B cell (primary cell): Measurements from ENCODE around the gene CAB39L. TPM values are rescaled to one million over a fixed set of nuclear protein-coding genes. Genes with fewer than 3 reads are reported as not detected.

ENCODE experiments used
- ATAC-seq: fragments of 200-7000 bp; cut with Tn5 transposase; one replicate; pipeline ENCODE4 v1.10.0; 2021; ENCODE audit warnings: low read depth, mild to moderate bottlenecking, moderate number of reproducible peaks, moderate library complexity
- CTCF ChIA-PET: fragments of 350-600 bp; sonication (Branson Sonifier 250); formaldehyde crosslinking; loops from one replicate; lab custom pipeline; 2021; ENCODE audit warnings: antibody characterized with exemption, inconsistent platforms; lab: Charles Lee
- POLR2A ChIA-PET: fragments of 350-600 bp; sonication (Branson Sonifier 250); formaldehyde crosslinking; loops from one replicate; lab custom pipeline; 2021; ENCODE audit warnings: antibody characterized with exemption; lab: Charles Lee
- DNase-seq: peaks from one replicate; pipeline ENCODE4 v3.0.0; 2013
- H2AFZ ChIP-seq: 2 replicates; pipeline ENCODE4 v1.6.1; 2012; ENCODE audit warnings: mild to moderate bottlenecking, low read depth, low read length; ENCODE audit not compliant: insufficient read depth, poor library complexity, severe bottlenecking
- H3K27ac ChIP-seq, 2 donors: 1 replicate in 1 of 2; 2 replicates in 1 of 2; pipeline ENCODE4 v1.5.1; 2012 to 2013; ENCODE audit warnings: low read length in 2 of 2, mild to moderate bottlenecking in 2 of 2, moderate library complexity in 1 of 2
- H3K27me3 ChIP-seq, 4 experiments: fragments of 200-600 bp in 1 of 4; sonication (generic) in 1 of 4; replicated peaks in 1 of 4; 1 replicate in 2 of 4; 2 replicates in 2 of 4; pipeline versions ENCODE4 v1.6.1 to v1.7.0; 2013 to 2016; ENCODE audit warnings: low read length in 3 of 4, mild to moderate bottlenecking in 2 of 4, mixed read lengths in 1 of 4, moderate library complexity in 1 of 4; ENCODE audit not compliant: insufficient read depth in 4 of 4, control insufficient read depth in 3 of 4; ENCODE audit errors: control extremely low read depth in 1 of 4
- H3K36me3 ChIP-seq, 2 experiments: replicated peaks in 1 of 2; 1 replicate in 1 of 2; 2 replicates in 1 of 2; pipeline versions ENCODE4 v1.6.1 to v1.7.1; 2013; ENCODE audit warnings: low read length in 1 of 2; ENCODE audit not compliant: insufficient read depth in 2 of 2, control insufficient read depth in 1 of 2; ENCODE audit errors: control extremely low read depth in 1 of 2, extremely low read depth in 1 of 2
- H3K4me1 ChIP-seq, 2 donors: fragments of 200-600 bp in 1 of 2; sonication (generic) in 1 of 2; 1 replicate in 1 of 2; 2 replicates in 1 of 2; pipeline versions ENCODE4 v1.5.1 to v1.6.1; 2013 to 2017; ENCODE audit warnings: low read length in 2 of 2; ENCODE audit not compliant: control insufficient read depth in 2 of 2, insufficient read depth in 2 of 2
- H3K4me2 ChIP-seq: replicated peaks from 2 replicates; pipeline ENCODE3; 2012; ENCODE audit warnings: mild to moderate bottlenecking, low read depth, low read length; ENCODE audit not compliant: poor library complexity, severe bottlenecking
- H3K4me3 ChIP-seq, 5 experiments: fragments of 200-600 bp in 1 of 5; sonication (generic) in 1 of 5; 1 replicate in 3 of 5; 2 replicates in 2 of 5; pipeline versions ENCODE4 v1.5.1 to v1.7.0; 2011 to 2016; ENCODE audit warnings: low read length in 4 of 5, mild to moderate bottlenecking in 4 of 5, low read depth in 2 of 5, control low read depth in 1 of 5, moderate library complexity in 1 of 5; ENCODE audit not compliant: insufficient read depth in 1 of 5; ENCODE audit errors: control extremely low read depth in 1 of 5, extremely low read depth in 1 of 5
- H3K79me2 ChIP-seq: fragments of 200-600 bp; sonication (generic); one replicate; pipeline ENCODE4 v1.6.0; 2016; ENCODE audit warnings: low read length; ENCODE audit not compliant: control insufficient read depth, insufficient read depth
- H3K9ac ChIP-seq: fragments of 200-600 bp; sonication (generic); 2 replicates; pipeline ENCODE4 v1.6.1; 2017; ENCODE audit warnings: mild to moderate bottlenecking, low read length, moderate library complexity
- H3K9me3 ChIP-seq, 3 donors: one replicate each; pipeline versions ENCODE4 v1.6.1 to v1.7.1; 2013; ENCODE audit warnings: low read length in 2 of 3; ENCODE audit not compliant: control insufficient read depth in 2 of 3, insufficient read depth in 1 of 3; ENCODE audit errors: control extremely low read depth in 1 of 3
- H4K20me1 ChIP-seq: 2 replicates; pipeline ENCODE4 v1.6.0; 2012; ENCODE audit warnings: mild to moderate bottlenecking, low read length; ENCODE audit not compliant: insufficient read depth, control insufficient read depth, poor library complexity, severe bottlenecking
- H3K27ac Mint-ChIP-seq: one replicate; pipeline ENCODE4 v1.8.0; 2021; ENCODE audit warnings: mixed read lengths
- H3K27me3 Mint-ChIP-seq: one replicate; pipeline ENCODE4 v1.8.0; 2021; ENCODE audit warnings: mixed read lengths
- H3K4me1 Mint-ChIP-seq: one replicate; pipeline ENCODE4 v1.8.0; 2021; ENCODE audit warnings: mixed read lengths
- H3K4me3 Mint-ChIP-seq: one replicate; pipeline ENCODE4 v1.8.0; 2021; ENCODE audit warnings: mixed read lengths
- H3K9me3 Mint-ChIP-seq: one replicate; pipeline ENCODE4 v1.8.0; 2022; ENCODE audit warnings: mixed read lengths; ENCODE audit not compliant: insufficient read depth
- EZH2 ChIP-seq: IDR thresholded peaks from 2 replicates; pipeline ENCODE4 v1.6.1; 2012; ENCODE audit warnings: borderline replicate concordance, low read depth, mild to moderate bottlenecking, moderate library complexity, low read length; ENCODE audit not compliant: insufficient read depth, poor library complexity, severe bottlenecking
- WGBS: methylation state at CpG from one replicate; pipeline ENCODE4 v1.1.5; 2013; ENCODE audit warnings: missing lambda C conversion rate; ENCODE audit not compliant: insufficient coverage; 5-methylcytosine and 5-hydroxymethylcytosine counted together
- intact Hi-C: fragments of 100-400 bp; cut with micrococcal nuclease; formaldehyde crosslinking; loops from one replicate; pipeline ENCODE4 v1.10.0; 2022
- polyA plus RNA-seq: library from polyadenylated mRNA; depleted of rRNA; stranded (reverse); fragments of >200 nt; gene quantifications from 2 replicates; pipeline ENCODE4 v1.2.3, GENCODE V29; 2012
- total RNA-seq, 2 donors: library from RNA; stranded (reverse); fragments of 120-200 nt in 1 of 2; gene quantifications; 1 replicate in 1 of 2; 2 replicates in 1 of 2; pipeline versions ENCODE4 v1.2.3 to v1.2.4, GENCODE V29; 2013 to 2022
- TF ChIP-seq, protein P1 (sequence below): fragments of 200-600 bp; IDR thresholded peaks from one replicate; pipeline ENCODE4 v1.8.0; 2022; ENCODE audit warnings: antibody characterized with exemption, mild to moderate bottlenecking

The CAB39L gene
- total and polyA plus RNA-seq, 2 donors (not counting 1 experiment from before 2014, with no cell fraction given), result 1.5 to 9.6 TPM

DNA sequence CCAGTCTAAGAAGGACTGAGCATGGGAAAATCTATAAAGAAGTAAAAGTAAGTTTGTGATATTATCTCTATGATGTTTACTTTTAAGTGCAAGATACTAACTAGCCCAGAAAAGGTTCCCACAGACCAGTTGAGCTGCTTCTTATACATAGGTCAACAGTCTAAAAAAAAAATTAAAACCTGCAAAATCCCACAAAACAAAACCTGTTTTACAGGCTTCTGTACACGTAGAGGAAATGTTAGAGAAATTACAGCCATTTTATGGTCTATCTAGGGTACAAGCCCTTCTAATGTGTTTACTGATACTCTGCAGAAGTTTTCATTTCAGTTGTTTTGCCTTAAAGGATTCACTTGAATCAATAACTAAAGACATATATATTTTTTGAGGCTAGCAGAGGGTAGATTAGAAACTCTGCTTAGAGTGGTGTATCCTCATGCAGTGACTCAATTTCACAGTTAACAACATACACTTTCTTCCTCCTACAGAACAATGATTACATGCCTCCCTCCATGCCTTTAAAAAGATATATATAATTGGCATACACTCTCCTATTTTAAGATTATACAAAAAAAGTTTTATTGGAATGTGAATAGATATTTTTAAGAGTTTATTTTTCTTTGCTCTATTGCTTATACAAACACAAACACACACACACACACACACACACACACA is 43.9 kb downstream of the CAB39L start:
- Histone ChIP-seq H3K27me3 (no peaks in the 10 kb centered on the region), H3K9ac (no peak overlapping the region), H2AFZ (no peak overlapping the region), H4K20me1 (no peaks in the 10 kb centered on the region), H3K79me2 (no peaks in the 10 kb centered on the region), H3K4me1 (peaks cover 0 to 3% of the 10 kb centered on the region in 2 donors), H3K4me3 (no peak overlapping the region), H3K9me3 (peaks cover 4 to 12% (median 4%) of the 10 kb centered on the region in 3 donors), H3K4me2 (no peak overlapping the region), H3K36me3 (peaks cover 0 to 2% of the 10 kb centered on the region in 2 experiments), H3K27ac (no peak overlapping the region)
- no peaks in the 10 kb centered on the region for H3K9me3 Mint-ChIP-seq
- no peak overlapping the region for H3K27ac Mint-ChIP-seq
- ChIA-PET CTCF (no interaction called here), POLR2A (no interaction called here)
- DNase-seq (no peak), ATAC-seq (no peak)
- no peak for TF ChIP-seq EZH2
- TF ChIP-seq, protein P1, sequence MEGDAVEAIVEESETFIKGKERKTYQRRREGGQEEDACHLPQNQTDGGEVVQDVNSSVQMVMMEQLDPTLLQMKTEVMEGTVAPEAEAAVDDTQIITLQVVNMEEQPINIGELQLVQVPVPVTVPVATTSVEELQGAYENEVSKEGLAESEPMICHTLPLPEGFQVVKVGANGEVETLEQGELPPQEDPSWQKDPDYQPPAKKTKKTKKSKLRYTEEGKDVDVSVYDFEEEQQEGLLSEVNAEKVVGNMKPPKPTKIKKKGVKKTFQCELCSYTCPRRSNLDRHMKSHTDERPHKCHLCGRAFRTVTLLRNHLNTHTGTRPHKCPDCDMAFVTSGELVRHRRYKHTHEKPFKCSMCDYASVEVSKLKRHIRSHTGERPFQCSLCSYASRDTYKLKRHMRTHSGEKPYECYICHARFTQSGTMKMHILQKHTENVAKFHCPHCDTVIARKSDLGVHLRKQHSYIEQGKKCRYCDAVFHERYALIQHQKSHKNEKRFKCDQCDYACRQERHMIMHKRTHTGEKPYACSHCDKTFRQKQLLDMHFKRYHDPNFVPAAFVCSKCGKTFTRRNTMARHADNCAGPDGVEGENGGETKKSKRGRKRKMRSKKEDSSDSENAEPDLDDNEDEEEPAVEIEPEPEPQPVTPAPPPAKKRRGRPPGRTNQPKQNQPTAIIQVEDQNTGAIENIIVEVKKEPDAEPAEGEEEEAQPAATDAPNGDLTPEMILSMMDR, result no peak
- H3K27me3 Mint-ChIP-seq, result no peaks in the 10 kb centered on the region
- peaks cover 8% of the 10 kb centered on the region for H3K4me1 Mint-ChIP-seq
- WGBS, result no CpG with 5 or more reads among the region's 1 CpG
- no peak overlapping the region for H3K4me3 Mint-ChIP-seq
- intact Hi-C loops, result loop anchor here (10.0 kb wide), 1 partner anchor 85 kb away; no protein-coding TSS in a partner anchor

DNA sequence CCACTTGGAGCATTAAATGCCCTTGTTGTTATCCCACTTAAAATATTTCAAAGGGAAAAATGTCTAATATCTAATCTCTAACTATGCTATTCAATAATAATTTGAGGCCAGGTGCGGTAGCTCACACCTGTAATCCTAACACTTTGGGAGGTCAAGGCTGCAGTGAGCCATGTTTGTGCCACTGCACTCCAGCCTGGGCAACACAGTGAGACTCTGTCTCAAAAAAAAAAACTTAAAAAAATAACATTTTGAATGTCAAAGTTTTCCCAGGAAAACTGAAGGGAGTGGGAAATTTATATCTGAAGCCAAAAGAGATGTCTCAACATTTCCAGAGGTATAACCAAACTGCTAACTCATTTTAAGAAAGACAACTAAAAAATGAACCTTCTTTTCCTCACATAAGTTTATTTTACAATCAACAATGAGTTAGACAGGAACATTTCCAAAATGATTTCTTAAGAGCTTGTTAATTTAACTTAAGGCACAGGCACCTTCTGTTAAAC is 47.9 kb downstream of the CAB39L start:
- POLR2A ChIA-PET, result no interaction called here
- DNase-seq, result no peak

More for the DNA sequence above, 47.9 kb downstream of the CAB39L start:
- Mint-ChIP-seq H3K4me3 (no peak overlapping the region), H3K27ac (no peak overlapping the region), H3K4me1 (peaks cover 2% of the 10 kb centered on the region), H3K27me3 (no peaks in the 10 kb centered on the region), H3K9me3 (no peaks in the 10 kb centered on the region)
- intact Hi-C loops, result no loop called here
- Histone ChIP-seq H4K20me1 (no peaks in the 10 kb centered on the region), H2AFZ (no peak overlapping the region), H3K27me3 (no peaks in the 10 kb centered on the region), H3K4me2 (no peak overlapping the region), H3K9me3 (peaks cover 0 to 3% (median 0%) of the 10 kb centered on the region in 3 donors), H3K4me1 (no peaks in the 10 kb centered on the region), H3K27ac (no peak overlapping the region), H3K9ac (no peak overlapping the region), H3K36me3 (no peaks in the 10 kb centered on the region), H3K79me2 (no peaks in the 10 kb centered on the region), H3K4me3 (no peak overlapping the region)
- CTCF ChIA-PET, result no interaction called here
- TF ChIP-seq, protein P1, result no peak
- no peak for TF ChIP-seq EZH2
- WGBS, result no CpG with 5 or more reads among the region's 1 CpG
- no peak for ATAC-seq
